Renal cortex interstitium (tissue), 15 donors: ENCODE measurements around the gene MPIG6B. TPM values are rescaled to one million over a fixed set of nuclear protein-coding genes. Genes with fewer than 3 reads are reported as not detected.
A peak's percentile ranks its signal among the peaks of the same experiment; 100 is the strongest.

Experiments used
- DNase-seq, 11 donors: peaks; one replicate each; pipeline ENCODE4 v3.0.0-alpha.2; 2013; ENCODE audit warnings: low read depth in 9 of 11, low spot score in 4 of 11; ENCODE audit errors: extremely low read depth in 1 of 11
- long read RNA-seq, 16 experiments: transcript quantifications; one replicate each; lab custom pipeline, GENCODE V29; 2026
- polyA plus RNA-seq, 3 donors: library from polyadenylated mRNA; unstranded; fragments of 120-200 nt; gene quantifications; one replicate each; pipeline ENCODE4 v1.2.1, GENCODE V29; 2013; ENCODE audit not compliant: insufficient read length in 3 of 3

MPIG6B gene
- polyA plus RNA-seq = 1 to 10 TPM; 1.6 TPM
- long read RNA-seq, donor 1 = 0 reads
- long read RNA-seq, donor 2 = 0 reads
- long read RNA-seq, donor 3 = 0 reads
- long read RNA-seq, donor 4 = 0 reads
- long read RNA-seq, donor 5 = 0 reads
- long read RNA-seq, donor 6 = 0 reads
- long read RNA-seq, donor 7 = 0 reads
- long read RNA-seq, donor 8 = 0 reads
- long read RNA-seq, donor 9 = 0 reads
- long read RNA-seq, donor 10, partial matches to known transcripts = 518 of 859 reads
- long read RNA-seq, donor 10, other reads (novel, unspliced or antisense) = 341 of 859 reads
- long read RNA-seq, donor 11 = 0 reads
- long read RNA-seq, donor 12 = 0 reads
- long read RNA-seq, donor 13 = 0 reads
- long read RNA-seq, donor 14, partial matches to known transcripts = 215 of 420 reads
- long read RNA-seq, donor 14, other reads (novel, unspliced or antisense) = 205 of 420 reads
- long read RNA-seq, donor 15, partial matches to known transcripts = 13 of 93 reads
- long read RNA-seq, donor 15, other reads (novel, unspliced or antisense) = 79 of 93 reads
- long read RNA-seq, donor 16, partial matches to known transcripts = 1,524 of 2,154 reads
- long read RNA-seq, donor 16, other reads (novel, unspliced or antisense) = 630 of 2,154 reads

GRCh38 chr6:31723245-31723979 lies at the start of gene MPIG6B:
Gene MPIG6B (plus strand): TSS chr6:31723373. CDS start chr6:31723384, 11 bp downstream.
- no peak for DNase-seq

GRCh38 chr6:31676322-31676903 lies 46.8 kb upstream of the MPIG6B start:
- no peak for DNase-seq

DNA sequence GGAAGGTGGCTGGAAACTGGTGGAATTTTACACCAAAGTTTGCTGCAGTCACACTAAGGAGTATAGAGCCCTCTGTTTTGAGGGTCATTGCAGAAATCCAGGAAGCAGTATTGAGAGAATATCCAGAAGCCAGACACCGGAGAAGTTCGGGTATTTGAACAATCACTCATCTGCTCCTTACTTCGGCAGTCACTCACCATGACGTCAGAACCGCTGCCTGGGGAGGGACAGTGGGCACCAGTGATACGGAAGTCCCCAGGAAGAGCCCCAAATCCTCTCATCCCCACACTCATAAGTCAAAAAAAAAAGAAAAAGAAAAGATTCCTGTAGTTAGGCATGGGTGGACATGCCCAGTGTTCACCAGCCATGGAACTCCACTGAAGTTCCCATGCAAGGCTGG lies 46.3 kb upstream of the MPIG6B start:
- no peak for DNase-seq

DNA sequence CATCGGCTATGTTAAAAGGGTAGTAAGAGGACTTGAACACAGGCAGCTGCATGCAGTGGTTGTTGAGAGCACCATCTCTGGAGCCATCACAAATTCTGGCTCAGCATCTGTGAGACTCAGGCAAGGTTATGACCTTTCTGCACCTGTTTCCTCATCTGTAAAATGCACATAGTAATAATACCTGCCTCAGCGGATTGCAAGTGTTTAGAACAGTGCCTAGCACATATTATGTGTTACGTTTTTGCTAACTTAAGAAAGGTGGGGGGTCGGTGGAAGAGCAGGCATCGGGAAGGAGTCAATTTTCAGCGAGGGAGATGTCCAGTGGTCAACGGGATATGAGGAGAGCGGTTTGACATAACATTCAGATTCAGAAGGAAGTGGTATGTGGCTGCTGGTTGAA lies 45.2 kb upstream of the MPIG6B start:
- no peak for DNase-seq

- DNase-seq = peak in 9 of 11 donors; percentile 69 to 88 (median 79)
Measured at GRCh38 chr6:31680226-31681134, 42.7 kb upstream of the MPIG6B start, which contains the start of gene LY6G5C. Gene LY6G5C (minus strand): TSS chr6:31681067. CDS start chr6:31680373, 694 bp downstream.

DNA sequence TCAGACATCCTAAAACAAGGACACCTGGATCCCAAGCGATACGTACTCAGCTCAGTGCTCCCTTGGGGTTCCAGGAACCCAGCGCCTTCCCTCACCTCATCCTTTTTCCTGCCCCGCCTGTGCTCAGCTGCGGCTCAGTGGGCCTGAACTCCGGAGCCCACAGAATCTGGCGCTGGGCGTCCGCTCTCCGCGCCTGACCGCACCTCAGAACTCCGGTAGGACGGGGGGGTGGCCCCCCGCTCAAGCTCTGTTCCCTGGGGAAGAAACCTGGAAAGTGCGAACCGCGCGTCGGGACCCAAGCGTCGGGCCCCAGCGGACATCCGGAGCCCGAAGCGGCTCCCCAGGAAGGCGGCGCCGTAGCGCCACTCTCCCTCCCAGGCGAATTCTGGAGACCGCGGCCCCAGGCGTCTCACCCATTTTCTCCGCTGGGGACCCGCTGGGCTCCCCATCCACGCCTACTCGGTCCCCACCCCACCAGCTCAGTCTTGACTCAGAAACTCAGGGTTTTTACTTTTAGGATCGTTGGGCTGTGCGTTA lies 42.0 kb upstream of the MPIG6B start:
- DNase-seq = peak in 2 of 11 donors; percentile 49

- DNase-seq = no peak
Measured at GRCh38 chr6:31683591-31683990, 39.6 kb upstream of the MPIG6B start.

DNA sequence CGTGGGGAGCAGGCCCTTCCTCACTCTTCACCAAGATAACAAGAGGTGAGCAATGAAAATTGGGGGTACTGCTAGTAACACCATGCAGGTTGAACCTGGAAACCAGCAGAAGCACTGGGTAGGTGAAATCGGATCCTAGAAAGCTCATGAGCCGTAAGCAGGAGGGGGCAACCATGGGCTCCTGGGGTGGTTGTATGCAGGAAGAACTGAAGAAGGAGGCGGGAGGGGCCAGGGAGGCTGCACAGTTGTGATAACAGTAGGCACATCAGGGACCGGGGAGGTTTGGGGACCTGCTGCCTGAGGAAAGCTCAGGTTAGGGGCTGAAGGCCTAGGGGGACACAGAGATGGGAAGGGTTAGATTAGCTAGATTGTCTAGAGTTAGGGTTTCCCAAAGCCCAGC lies 36.7 kb upstream of the MPIG6B start:
- DNase-seq = no peak

GRCh38 chr6:31687321-31687720 lies 35.9 kb upstream of the MPIG6B start:
- DNase-seq = no peak

DNA sequence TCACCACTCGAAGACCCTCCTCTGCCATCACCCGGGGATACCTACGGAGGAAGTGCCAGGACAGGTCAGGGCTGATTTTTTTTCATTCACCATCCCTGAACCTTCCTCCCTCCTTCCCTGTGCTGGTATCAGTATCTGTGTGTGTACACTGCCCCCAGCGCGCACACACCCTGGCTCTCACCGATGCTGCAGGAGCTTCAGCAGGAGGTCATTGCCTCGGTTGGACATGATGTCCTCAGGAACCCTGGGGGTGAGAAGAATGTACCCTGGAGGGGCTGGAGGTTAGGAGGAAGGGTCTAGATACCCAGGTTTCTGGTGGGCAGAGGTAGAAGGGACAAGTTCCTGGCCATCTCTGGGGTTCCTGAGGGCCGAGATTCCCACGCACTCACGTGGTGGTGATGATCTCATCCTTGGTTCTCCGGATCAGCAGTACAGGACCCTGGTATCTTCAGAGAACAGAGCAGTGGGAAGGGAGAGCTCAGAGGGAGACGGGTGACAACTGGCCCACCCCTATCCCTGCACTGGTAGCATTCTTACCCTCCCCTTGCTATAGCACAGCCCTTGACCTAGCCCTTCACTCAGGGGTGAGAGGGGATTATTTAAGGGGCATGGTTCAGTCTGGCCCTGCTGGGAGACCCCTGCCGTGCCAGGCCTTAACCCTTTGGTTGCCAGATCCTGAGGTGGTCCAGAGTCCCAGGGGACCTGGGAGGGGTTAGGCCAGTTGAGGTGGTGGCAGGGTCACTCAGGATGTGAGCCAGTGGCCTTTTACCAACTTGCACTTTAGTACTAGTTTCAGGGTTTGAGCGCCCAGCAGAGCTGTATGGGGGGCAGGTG lies 35.1 kb upstream of the MPIG6B start:
- DNase-seq = no peak

GRCh38 chr6:31689249-31690110 lies 33.7 kb upstream of the MPIG6B start:
- DNase-seq = no peak

- no peak for DNase-seq
Measured at GRCh38 chr6:31690231-31691077, 32.7 kb upstream of the MPIG6B start.

GRCh38 chr6:31691078-31691463 lies 32.1 kb upstream of the MPIG6B start:
- no peak for DNase-seq

DNA sequence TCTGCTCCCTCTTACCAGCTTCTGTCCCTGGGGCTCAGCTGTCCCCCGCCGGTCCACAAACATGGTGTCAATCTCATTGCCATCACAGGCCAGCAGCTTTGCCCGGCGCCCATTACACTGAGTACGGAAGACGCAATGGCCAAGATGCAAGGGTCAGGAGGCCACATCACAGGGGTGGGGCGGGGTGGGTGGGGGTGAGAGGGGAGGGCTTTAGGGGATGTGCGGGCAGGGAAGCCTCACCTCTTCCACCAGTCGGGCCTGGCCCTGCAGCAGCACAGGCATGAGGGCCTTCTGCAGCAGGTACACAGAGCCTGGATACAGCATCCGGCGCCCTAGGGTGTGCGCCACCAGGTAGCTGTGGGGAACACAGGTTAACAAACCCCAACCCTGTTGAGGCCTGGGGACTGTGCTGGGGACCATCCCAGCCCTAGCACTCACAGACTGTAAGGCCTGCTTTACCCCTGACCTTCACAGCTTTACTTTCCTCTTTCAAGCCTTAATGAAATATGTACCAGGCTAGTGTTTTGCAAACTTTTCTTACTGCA lies 31.5 kb upstream of the MPIG6B start:
- no peak for DNase-seq

GRCh38 chr6:31692353-31692752 lies 30.8 kb upstream of the MPIG6B start:
- DNase-seq = no peak
